ENCODE measurements around the gene ENTPD8. TPM values are rescaled to one million over a fixed set of nuclear protein-coding genes. Genes with fewer than 3 reads are reported as not detected.

The ENTPD8 gene
- total and polyA plus RNA-seq, 2 donors (not counting 3 experiments of a cell fraction or from before 2014, with no cell fraction given) = 0.44 to 0.51 TPM

GRCh38 chr9:137430723-137431415 is 10.3 kb downstream of the ENTPD8 start:
- ChIA-PET POLR2A (no interaction called here), CTCF (interaction anchor here (0.9 to 4.5 kb wide), 2 partner anchors 8 to 144 kb away, joined by 3 to 28 read pairs; partner anchors contain the start of genes EXD3 and NOXA1)
- no TSS peak for BruUV-seq (replicated peaks)
- Histone ChIP-seq H3K27me3 (ENCODE audit: control insufficient read depth in 2 of 2, insufficient read depth in 2 of 2, low read length in 2 of 2) (no peaks in the 10 kb centered on the region), H3K27ac (ENCODE audit: insufficient read depth, low read depth, low read length) (no peak overlapping the region), H3K79me2 (ENCODE audit: control insufficient read depth, insufficient read depth, low read length) (no peaks in the 10 kb centered on the region), H3K9ac (replicated peaks; ENCODE audit: extremely low read depth, insufficient read depth, low read length) (no peak overlapping the region), H3K9me3 (replicated peaks; ENCODE audit: control insufficient read depth, insufficient read depth, low read length) (no peaks in the 10 kb centered on the region), H3K4me1 (ENCODE audit: control insufficient read depth, extremely low read depth, insufficient read depth, low read length) (no peaks in the 10 kb centered on the region), H4K20me1 (replicated peaks; ENCODE audit: control insufficient read depth, extremely low read depth, insufficient read depth, low read length) (no peaks in the 10 kb centered on the region), H3K4me2 (ENCODE audit: insufficient read depth, low read length) (no peak overlapping the region), H3K36me3 (ENCODE audit: control insufficient read depth in 2 of 2, extremely low read depth in 1 of 2, insufficient read depth in 2 of 2, low read length in 2 of 2) (no peaks in the 10 kb centered on the region), H3K4me3 (replicated peaks in 1 of 3; ENCODE audit: insufficient read depth in 1 of 3, low read depth in 1 of 3, low read length in 3 of 3) (no peak overlapping the region), H3K9me1 (replicated peaks; ENCODE audit: control insufficient read depth, extremely low read depth, insufficient read depth, low read length) (no peaks in the 10 kb centered on the region), H2AFZ (ENCODE audit: low read depth, low read length) (no peak overlapping the region)
- TF ChIP-seq CTCF (IDR thresholded peaks at IDR 0.05; ENCODE audit: extremely low read depth in 1 of 2, insufficient read depth in 1 of 2, low read depth in 1 of 2, low read length in 2 of 2) (no peak), MAX (IDR thresholded peaks at IDR 0.05; ENCODE audit: insufficient read depth, insufficient read length) (no peak), JUN (IDR thresholded peaks at IDR 0.05; ENCODE audit: borderline replicate concordance, insufficient read depth, insufficient read length, low read depth) (no peak), POLR2AphosphoS5 (IDR thresholded peaks at IDR 0.05; ENCODE audit: insufficient read depth, low read depth, low read length) (no peak), FOS (IDR thresholded peaks at IDR 0.05; ENCODE audit: borderline replicate concordance, insufficient read depth, low read length) (no peak), EZH2 (IDR thresholded peaks at IDR 0.05; ENCODE audit: borderline replicate concordance, low read depth, low read length, severe bottlenecking) (no peak), MYC (IDR thresholded peaks at IDR 0.05; ENCODE audit: low read depth, low read length) (no peak), POLR2A (IDR thresholded peaks at IDR 0.05; ENCODE audit: low read depth, low read length) (no peak), GATA2 (IDR thresholded peaks at IDR 0.05; ENCODE audit: insufficient read depth, insufficient read length, low read depth, low read length) (no peak)
- no peak for DNase-seq (ENCODE audit: low read depth, low spot score)
- no peak for FAIRE-seq
- intact Hi-C loops (cut with micrococcal nuclease) (no loop called here), dilution Hi-C loops (cut with MboI; ENCODE audit: extremely low pct_ligation_motif_present, low sequenced_read_pairs) (no loop called here)

Measured in endothelial cell of umbilical vein (primary cell).